ENCODE results near the gene GPR146. TPM values are rescaled to one million over a fixed set of nuclear protein-coding genes. Genes with fewer than 3 reads are reported as not detected.

Gene GPR146
- total RNA-seq, 2 experiments from 2014 or later, result 5.6 to 8.5 TPM

DNA sequence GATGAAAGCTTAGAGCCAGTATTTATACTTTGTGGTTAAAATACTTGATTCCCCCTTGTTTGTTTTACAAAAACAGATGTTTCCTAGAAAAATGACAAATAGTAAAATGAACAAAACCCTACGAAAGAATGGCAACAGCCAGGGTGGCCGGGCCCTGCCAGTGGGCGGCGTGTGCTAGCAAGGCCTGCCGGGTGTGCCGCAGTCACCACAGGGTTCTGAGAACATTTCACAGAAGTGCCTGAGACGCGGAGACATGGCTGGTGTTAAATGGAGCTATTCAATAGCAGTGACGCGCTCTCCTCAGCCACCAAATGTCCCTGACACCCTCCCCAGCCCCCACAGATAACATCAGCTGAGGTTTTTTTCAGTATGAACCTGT lies 14.5 kb downstream of the GPR146 start:
- Mint-ChIP-seq H3K36me3 (ENCODE audit: low read depth) (no peaks in the 10 kb centered on the region), H3K27ac (no peak overlapping the region), H3K9me3 (no peaks in the 10 kb centered on the region), H3K4me3 (no peak overlapping the region), H3K4me1 (ENCODE audit: low read depth) (peaks cover 15% of the 10 kb centered on the region), H3K27me3 (no peaks in the 10 kb centered on the region)
- intact Hi-C loops (cut with micrococcal nuclease), result no loop called here
- no peak for ATAC-seq
- TF ChIP-seq, protein P1, sequence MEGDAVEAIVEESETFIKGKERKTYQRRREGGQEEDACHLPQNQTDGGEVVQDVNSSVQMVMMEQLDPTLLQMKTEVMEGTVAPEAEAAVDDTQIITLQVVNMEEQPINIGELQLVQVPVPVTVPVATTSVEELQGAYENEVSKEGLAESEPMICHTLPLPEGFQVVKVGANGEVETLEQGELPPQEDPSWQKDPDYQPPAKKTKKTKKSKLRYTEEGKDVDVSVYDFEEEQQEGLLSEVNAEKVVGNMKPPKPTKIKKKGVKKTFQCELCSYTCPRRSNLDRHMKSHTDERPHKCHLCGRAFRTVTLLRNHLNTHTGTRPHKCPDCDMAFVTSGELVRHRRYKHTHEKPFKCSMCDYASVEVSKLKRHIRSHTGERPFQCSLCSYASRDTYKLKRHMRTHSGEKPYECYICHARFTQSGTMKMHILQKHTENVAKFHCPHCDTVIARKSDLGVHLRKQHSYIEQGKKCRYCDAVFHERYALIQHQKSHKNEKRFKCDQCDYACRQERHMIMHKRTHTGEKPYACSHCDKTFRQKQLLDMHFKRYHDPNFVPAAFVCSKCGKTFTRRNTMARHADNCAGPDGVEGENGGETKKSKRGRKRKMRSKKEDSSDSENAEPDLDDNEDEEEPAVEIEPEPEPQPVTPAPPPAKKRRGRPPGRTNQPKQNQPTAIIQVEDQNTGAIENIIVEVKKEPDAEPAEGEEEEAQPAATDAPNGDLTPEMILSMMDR (IDR thresholded peaks at IDR 0.05), result no peak
- POLR2A ChIA-PET, result no interaction called here
- CTCF ChIA-PET, result interaction anchor here (1.0 to 1.5 kb wide), 3 partner anchors 14 to 66 kb away, joined by 3 to 14 read pairs (median 4); partner anchors contain the start of gene GPR146
- DNase-seq, result peak; percentile 33

DNA sequence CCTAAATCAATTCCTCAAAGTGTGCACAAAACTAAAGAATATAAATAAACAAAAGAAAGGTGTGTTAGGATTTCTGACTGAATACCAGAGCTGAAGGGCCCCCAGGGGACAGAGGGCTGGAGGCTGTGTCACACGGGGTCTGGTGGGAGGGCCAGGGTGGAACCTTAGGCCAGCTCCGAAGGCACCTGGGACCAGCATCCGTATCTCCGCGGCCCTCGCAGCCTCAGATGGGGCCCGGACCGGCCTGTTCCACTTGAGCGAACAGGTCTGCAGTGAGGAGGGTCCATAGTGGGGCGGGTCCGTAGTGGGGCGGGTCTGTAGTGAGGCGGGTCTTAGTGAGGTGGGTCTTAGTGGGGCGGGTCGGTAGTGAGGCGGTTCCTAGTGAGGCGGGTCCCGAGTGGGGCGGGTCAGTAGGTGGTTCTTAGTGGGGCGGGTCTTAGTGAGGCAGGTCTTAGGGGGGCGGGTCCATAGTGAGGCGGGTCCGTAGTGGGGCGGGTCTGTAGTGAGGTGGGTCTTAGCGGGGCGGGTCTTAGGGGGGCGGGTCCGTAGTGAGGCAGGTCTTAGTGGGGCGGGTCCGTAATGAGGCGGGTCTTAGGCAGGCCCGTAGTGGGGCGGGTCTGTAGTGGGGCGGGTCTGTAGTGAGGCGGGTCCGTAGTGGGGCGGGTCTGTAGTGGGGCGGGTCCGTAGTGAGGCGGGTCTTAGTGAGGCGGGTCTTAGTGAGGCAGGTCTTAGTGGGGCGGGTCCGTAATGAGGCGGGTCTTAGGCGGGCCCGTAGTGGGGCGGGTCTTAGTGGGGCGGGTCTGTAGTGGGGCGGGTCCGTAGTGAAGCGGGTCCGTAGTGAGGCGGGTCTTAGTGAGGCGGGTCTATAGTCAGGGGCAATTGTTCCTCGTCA lies 15.1 kb downstream of the GPR146 start:
- intact Hi-C loops (cut with micrococcal nuclease), result no loop called here
- no peaks in the 10 kb centered on the region for H3K27me3 Mint-ChIP-seq
- DNase-seq (peak; percentile 30), ATAC-seq (peak; percentile 63)
- POLR2A ChIA-PET, result interaction anchor here (0.9 kb wide), 1 partner anchor 65 kb away, joined by 3 read pairs; no protein-coding TSS in a partner anchor
- H3K4me1 Mint-ChIP-seq (ENCODE audit: low read depth), result peaks cover 15% of the 10 kb centered on the region
- CTCF ChIA-PET, result interaction anchor here (1.0 to 7.5 kb wide), 4 partner anchors 15 to 67 kb away, joined by 3 to 204 read pairs (median 9); partner anchors contain the start of gene GPR146
- no peak overlapping the region for H3K4me3 Mint-ChIP-seq
- H3K9me3 Mint-ChIP-seq, result no peaks in the 10 kb centered on the region
- no peaks in the 10 kb centered on the region for H3K36me3 Mint-ChIP-seq (ENCODE audit: low read depth)
- TF ChIP-seq, protein P1 (IDR thresholded peaks at IDR 0.05), result no peak
- H3K27ac Mint-ChIP-seq, result no peak overlapping the region

DNA sequence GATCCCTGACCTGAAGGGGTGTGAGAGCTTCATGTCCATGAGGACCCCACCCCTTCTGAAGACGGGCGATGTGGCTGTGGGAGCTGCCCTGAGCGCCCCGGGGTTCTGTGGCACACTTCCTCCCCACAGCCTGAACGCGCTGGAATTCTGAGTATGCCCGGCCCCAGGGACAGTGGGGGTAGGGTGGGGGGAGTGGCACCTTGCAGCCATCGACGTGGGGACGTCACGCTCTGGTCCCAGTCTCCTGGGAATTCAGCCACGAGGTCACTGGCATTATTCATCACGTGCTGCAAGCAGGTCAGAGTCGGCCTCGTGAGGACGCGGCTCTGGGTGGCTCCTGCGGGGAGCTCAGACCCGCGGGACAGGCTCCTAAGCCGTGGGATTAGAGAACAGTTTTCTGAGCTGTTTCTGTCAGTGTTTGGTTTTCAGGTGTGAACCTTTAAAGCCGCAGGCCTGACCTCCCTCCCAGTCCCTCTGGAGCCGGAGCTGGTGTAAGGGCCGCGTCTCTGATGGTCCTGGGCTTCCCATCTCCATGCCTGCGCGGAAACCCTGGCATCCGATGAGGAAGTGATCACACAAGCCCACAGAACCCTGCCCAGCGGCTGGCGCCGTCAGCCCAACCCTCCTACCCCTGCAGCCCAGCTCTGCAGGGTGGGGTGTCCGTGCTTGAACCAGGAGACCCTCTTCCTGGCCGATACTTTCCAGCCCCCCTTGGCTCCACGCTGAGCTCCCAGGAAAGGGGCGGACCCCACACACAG lies 16.1 kb downstream of the GPR146 start:
- Mint-ChIP-seq H3K27me3 (no peaks in the 10 kb centered on the region), H3K36me3 (ENCODE audit: low read depth) (no peaks in the 10 kb centered on the region), H3K9me3 (no peaks in the 10 kb centered on the region), H3K4me1 (ENCODE audit: low read depth) (peaks cover 8% of the 10 kb centered on the region), H3K27ac (no peak overlapping the region), H3K4me3 (no peak overlapping the region)
- ATAC-seq (no peak), DNase-seq (no peak)
- intact Hi-C loops (cut with micrococcal nuclease), result no loop called here
- CTCF ChIA-PET, result interaction anchor here (1.1 to 7.5 kb wide), 3 partner anchors 16 to 66 kb away, joined by 3 to 204 read pairs (median 5); partner anchors contain the start of gene GPR146
- POLR2A ChIA-PET, result interaction anchor here (0.9 kb wide), 2 partner anchors 9 to 66 kb away, joined by 3 read pairs; no protein-coding TSS in a partner anchor
- TF ChIP-seq, protein P1 (IDR thresholded peaks at IDR 0.05), result no peak

- H3K27me3 Mint-ChIP-seq, result no peaks in the 10 kb centered on the region
- ATAC-seq (no peak), DNase-seq (no peak)
- intact Hi-C loops (cut with micrococcal nuclease), result no loop called here
- ChIA-PET POLR2A (interaction anchor here (0.9 kb wide), 1 partner anchor 10 kb away, joined by 3 read pairs; no protein-coding TSS in a partner anchor), CTCF (interaction anchor here (1.1 to 7.5 kb wide), 3 partner anchors 17 to 66 kb away, joined by 3 to 204 read pairs (median 5); partner anchors contain the start of gene GPR146)
- H3K9me3 Mint-ChIP-seq, result no peaks in the 10 kb centered on the region
- H3K4me1 Mint-ChIP-seq (ENCODE audit: low read depth), result peaks cover 5% of the 10 kb centered on the region
- H3K27ac Mint-ChIP-seq, result no peak overlapping the region
- H3K36me3 Mint-ChIP-seq (ENCODE audit: low read depth), result no peaks in the 10 kb centered on the region
- no peak overlapping the region for H3K4me3 Mint-ChIP-seq
- TF ChIP-seq, protein P1 (IDR thresholded peaks at IDR 0.05), result no peak
These were observed 16.8 kb downstream of the GPR146 start for GRCh38 chr7:1061180-1061579.

Data from activated CD8-positive, alpha-beta T cell treated with anti-CD3 and anti-CD28 coated beads for 36 hours (primary cell).